A673 (cell line): ENCODE measurements around the gene NSD1.

Experiments used
- EZH2 ChIP-seq: fragments of 200-600 bp; sonication (generic); IDR thresholded peaks from 2 replicates; pipeline ENCODE4 v1.6.1; 2017; ENCODE audit warnings: borderline replicate concordance, low read depth, mild to moderate bottlenecking, mixed read lengths, antibody characterized with exemption, low read length; ENCODE audit not compliant: poor library complexity, severe bottlenecking
- TF ChIP-seq, protein P1 (sequence below): fragments of 300-800, 200-600 bp; sonication (generic); conservative IDR thresholded peaks from 2 replicates; pipeline ENCODE4 v1.5.1; 2017; ENCODE audit warnings: low read depth, mild to moderate bottlenecking, antibody characterized with exemption, low read length, moderate library complexity, mixed read lengths

DNA sequence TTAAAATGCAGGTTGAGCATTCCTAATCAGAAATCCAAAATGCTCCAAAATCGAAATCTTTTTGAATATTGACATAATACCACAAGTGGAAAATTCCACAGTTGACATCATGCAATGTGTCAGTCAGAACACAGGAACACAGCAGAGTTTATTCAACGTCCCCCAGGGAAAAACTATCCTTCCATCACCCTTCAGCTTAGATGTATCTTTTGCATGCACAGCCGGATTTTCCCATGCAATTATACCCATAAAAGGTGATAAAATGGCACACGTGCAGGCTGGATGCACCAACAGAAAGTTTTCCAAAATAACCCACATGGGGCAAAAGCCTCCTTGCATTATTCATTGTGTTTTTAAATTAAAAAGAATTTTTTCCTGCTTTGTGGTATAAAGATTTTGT, 98.8 kb downstream of the NSD1 start:
- TF ChIP-seq, protein P1, sequence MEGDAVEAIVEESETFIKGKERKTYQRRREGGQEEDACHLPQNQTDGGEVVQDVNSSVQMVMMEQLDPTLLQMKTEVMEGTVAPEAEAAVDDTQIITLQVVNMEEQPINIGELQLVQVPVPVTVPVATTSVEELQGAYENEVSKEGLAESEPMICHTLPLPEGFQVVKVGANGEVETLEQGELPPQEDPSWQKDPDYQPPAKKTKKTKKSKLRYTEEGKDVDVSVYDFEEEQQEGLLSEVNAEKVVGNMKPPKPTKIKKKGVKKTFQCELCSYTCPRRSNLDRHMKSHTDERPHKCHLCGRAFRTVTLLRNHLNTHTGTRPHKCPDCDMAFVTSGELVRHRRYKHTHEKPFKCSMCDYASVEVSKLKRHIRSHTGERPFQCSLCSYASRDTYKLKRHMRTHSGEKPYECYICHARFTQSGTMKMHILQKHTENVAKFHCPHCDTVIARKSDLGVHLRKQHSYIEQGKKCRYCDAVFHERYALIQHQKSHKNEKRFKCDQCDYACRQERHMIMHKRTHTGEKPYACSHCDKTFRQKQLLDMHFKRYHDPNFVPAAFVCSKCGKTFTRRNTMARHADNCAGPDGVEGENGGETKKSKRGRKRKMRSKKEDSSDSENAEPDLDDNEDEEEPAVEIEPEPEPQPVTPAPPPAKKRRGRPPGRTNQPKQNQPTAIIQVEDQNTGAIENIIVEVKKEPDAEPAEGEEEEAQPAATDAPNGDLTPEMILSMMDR = no peak
- no peak for TF ChIP-seq EZH2
